ENCODE measurements around the gene GPR107.

GPR107 gene

GRCh38 chr9:130042406-130042884 is 11.3 kb upstream of the GPR107 start:
- TF ChIP-seq CTCF (IDR thresholded peaks at IDR 0.05; ENCODE audit: low read depth, low read length, missing control alignments): no peak
- Histone ChIP-seq H3K4me3 (ENCODE audit: low read depth, low read length) (peak overlapping the region; percentile 76), H3K27ac (peak overlapping the region; percentile 11), H3K27me3 (replicated peaks) (no peaks in the 10 kb centered on the region), H3K36me3 (replicated peaks) (no peaks in the 10 kb centered on the region)
- no peak for DNase-seq
- in situ Hi-C loops (cut with HindIII; ENCODE audit: low pct_ligation_motif_present, low sequenced_read_pairs): no loop called here

- TF ChIP-seq CTCF (IDR thresholded peaks at IDR 0.05; ENCODE audit: low read depth, low read length, missing control alignments): no peak
- in situ Hi-C loops (cut with HindIII; ENCODE audit: low pct_ligation_motif_present, low sequenced_read_pairs): no loop called here
- peak within 1 kb of the TSS; percentile 76 for H3K4me3 ChIP-seq (ENCODE audit: low read depth, low read length)
- H3K27ac ChIP-seq: peak within 1 kb of the TSS; percentile 11
- H3K27me3 ChIP-seq (replicated peaks): no peaks in the 10 kb centered on the region
- H3K36me3 ChIP-seq (replicated peaks): no peaks in the 10 kb centered on the region
- DNase-seq: peak; percentile 61
Measured at GRCh38 chr9:130042885-130043653, 10.6 kb upstream of the GPR107 start, which contains the start of gene FNBP1. TSS of gene FNBP1 (minus strand) at chr9:130043189. CDS start at chr9:130042975, 214 bp downstream.

- TF ChIP-seq CTCF (IDR thresholded peaks at IDR 0.05; ENCODE audit: low read depth, low read length, missing control alignments): peak; percentile 16
- DNase-seq: no peak
- H3K36me3 ChIP-seq (replicated peaks): no peaks in the 10 kb centered on the region
- H3K4me3 ChIP-seq (ENCODE audit: low read depth, low read length): peak overlapping the region; percentile 76
- H3K27me3 ChIP-seq (replicated peaks): no peaks in the 10 kb centered on the region
- peak overlapping the region; percentile 6 for H3K27ac ChIP-seq
- in situ Hi-C loops (cut with HindIII; ENCODE audit: low pct_ligation_motif_present, low sequenced_read_pairs): no loop called here
Measured at GRCh38 chr9:130043654-130044623, 9.8 kb upstream of the GPR107 start.

GRCh38 chr9:130045725-130046450 is 7.8 kb upstream of the GPR107 start:
- no peaks in the 10 kb centered on the region for H3K27me3 ChIP-seq (replicated peaks)
- H3K4me3 ChIP-seq (ENCODE audit: low read depth, low read length): no peak overlapping the region
- TF ChIP-seq CTCF (IDR thresholded peaks at IDR 0.05; ENCODE audit: low read depth, low read length, missing control alignments): no peak
- no peak overlapping the region for H3K27ac ChIP-seq
- no peaks in the 10 kb centered on the region for H3K36me3 ChIP-seq (replicated peaks)
- no peak for DNase-seq
- in situ Hi-C loops (cut with HindIII; ENCODE audit: low pct_ligation_motif_present, low sequenced_read_pairs): no loop called here

- DNase-seq: no peak
- TF ChIP-seq CTCF (IDR thresholded peaks at IDR 0.05; ENCODE audit: low read depth, low read length, missing control alignments): no peak
- Histone ChIP-seq H3K36me3 (replicated peaks) (no peaks in the 10 kb centered on the region), H3K27ac (no peak overlapping the region), H3K4me3 (ENCODE audit: low read depth, low read length) (no peak overlapping the region), H3K27me3 (replicated peaks) (no peaks in the 10 kb centered on the region)
- in situ Hi-C loops (cut with HindIII; ENCODE audit: low pct_ligation_motif_present, low sequenced_read_pairs): no loop called here
Measured at GRCh38 chr9:130049431-130050210, 4.1 kb upstream of the GPR107 start.
